Thymus (tissue), 11 donors: ENCODE data around the gene PMAIP1. TPM values are rescaled to one million over a fixed set of nuclear protein-coding genes. Genes with fewer than 3 reads are reported as not detected.

ENCODE experiments used
- DNase-seq, 9 donors: peaks; one replicate each; pipeline ENCODE4 v3.0.0-alpha.2; 2013; ENCODE audit warnings: low spot score in 9 of 9, low read depth in 6 of 9, missing footprints in 1 of 9
- H3K27ac ChIP-seq, 2 donors: one replicate each; pipeline ENCODE4 v1.5.1; 2013; ENCODE audit warnings: control low read depth in 1 of 2, low read depth in 1 of 2, low read length in 1 of 2, mild to moderate bottlenecking in 1 of 2, moderate library complexity in 1 of 2
- H3K27me3 ChIP-seq, 2 donors: one replicate each; pipeline ENCODE4 v1.5.1; 2013; ENCODE audit warnings: low read length in 1 of 2; ENCODE audit not compliant: control insufficient read depth in 2 of 2, insufficient read depth in 1 of 2
- H3K36me3 ChIP-seq, 2 donors: one replicate each; pipeline ENCODE4 v1.5.1; 2013; ENCODE audit warnings: low read length in 1 of 2, mild to moderate bottlenecking in 1 of 2, moderate library complexity in 1 of 2; ENCODE audit not compliant: control insufficient read depth in 2 of 2, insufficient read depth in 2 of 2
- H3K4me1 ChIP-seq, 2 donors: one replicate each; pipeline ENCODE4 v1.5.1; 2013; ENCODE audit warnings: low read length in 2 of 2; ENCODE audit not compliant: control insufficient read depth in 2 of 2, insufficient read depth in 2 of 2
- H3K4me3 ChIP-seq, 2 donors: one replicate each; pipeline ENCODE4 v1.5.1; 2013; ENCODE audit warnings: low read length in 2 of 2, control low read depth in 1 of 2, mild to moderate bottlenecking in 1 of 2
- H3K9me3 ChIP-seq, 2 donors: one replicate each; pipeline ENCODE4 v1.5.1; 2013; ENCODE audit warnings: low read length in 1 of 2, mild to moderate bottlenecking in 1 of 2; ENCODE audit not compliant: control insufficient read depth in 2 of 2, insufficient read depth in 1 of 2
- WGBS: extraction: QIAGEN DNeasy Blood & Tissue Kit; methylation state at CpG from one replicate; pipeline ENCODE4 v1.1.7; 2013; 5-methylcytosine and 5-hydroxymethylcytosine counted together
- polyA plus RNA-seq: library from polyadenylated mRNA; stranded (reverse); fragments of 200-250 nt; gene quantifications from one replicate; pipeline ENCODE4 v1.2.3, GENCODE V29; 2013
- total RNA-seq: library from RNA; stranded (reverse); fragments of 120-200 nt; gene quantifications from one replicate; pipeline ENCODE4 v1.2.4, GENCODE V29; 2013
- donor health status: healthy.

The PMAIP1 gene
- total and polyA plus RNA-seq, 2 donors = 14.5 to 20.0 TPM

GRCh38 chr18:59865241-59865986, 34.4 kb upstream of the PMAIP1 start:
- H3K4me3 ChIP-seq = no peak overlapping the region
- H3K9me3 ChIP-seq = no peaks in the 10 kb centered on the region
- H3K36me3 ChIP-seq = no peaks in the 10 kb centered on the region
- no peak for DNase-seq
- WGBS = 91% methylated on average over 6 of the region's 6 CpGs
- peaks cover 0 to 2% of the 10 kb centered on the region in 2 donors for H3K4me1 ChIP-seq
- no peak overlapping the region for H3K27ac ChIP-seq
- no peaks in the 10 kb centered on the region for H3K27me3 ChIP-seq

- Histone ChIP-seq H3K4me1 (peaks cover 0 to 2% of the 10 kb centered on the region in 2 donors), H3K27me3 (no peaks in the 10 kb centered on the region), H3K36me3 (no peaks in the 10 kb centered on the region), H3K4me3 (no peak overlapping the region), H3K9me3 (no peaks in the 10 kb centered on the region), H3K27ac (no peak overlapping the region)
- no peak for DNase-seq
- 98% methylated on average over 2 of the region's 2 CpGs for WGBS
Observed at GRCh38 chr18:59866551-59867269, 33.1 kb upstream of the PMAIP1 start.

- no peak for DNase-seq
- Histone ChIP-seq H3K27ac (no peak overlapping the region), H3K36me3 (no peaks in the 10 kb centered on the region), H3K4me1 (peaks cover 0 to under 1% of the 10 kb centered on the region in 2 donors), H3K9me3 (no peaks in the 10 kb centered on the region), H3K27me3 (no peaks in the 10 kb centered on the region), H3K4me3 (no peak overlapping the region)
- WGBS = 93% methylated on average over 5 of the region's 5 CpGs
Observed at GRCh38 chr18:59867337-59868104, 32.3 kb upstream of the PMAIP1 start.

- no peak overlapping the region for H3K4me3 ChIP-seq
- DNase-seq = no peak
- no peaks in the 10 kb centered on the region for H3K9me3 ChIP-seq
Observed at GRCh38 chr18:59870623-59871130, 29.1 kb upstream of the PMAIP1 start.

GRCh38 chr18:59871711-59872362, 28.0 kb upstream of the PMAIP1 start:
- H3K27me3 ChIP-seq = no peaks in the 10 kb centered on the region
- no peaks in the 10 kb centered on the region for H3K36me3 ChIP-seq
- H3K9me3 ChIP-seq = no peaks in the 10 kb centered on the region
- peaks cover 0 to 3% of the 10 kb centered on the region in 2 donors for H3K4me1 ChIP-seq
- H3K27ac ChIP-seq = no peak overlapping the region
- H3K4me3 ChIP-seq = no peak overlapping the region
- WGBS = 94% methylated on average over 10 of the region's 10 CpGs
- no peak for DNase-seq

More at GRCh38 chr18:59870623-59871130, 29.1 kb upstream of the PMAIP1 start:
- Histone ChIP-seq H3K4me1 (peaks cover 0 to 3% of the 10 kb centered on the region in 2 donors), H3K36me3 (no peaks in the 10 kb centered on the region), H3K27ac (no peak overlapping the region), H3K27me3 (no peaks in the 10 kb centered on the region)

GRCh38 chr18:59873641-59874040, 26.2 kb upstream of the PMAIP1 start:
- no peaks in the 10 kb centered on the region for H3K9me3 ChIP-seq
- no peaks in the 10 kb centered on the region for H3K27me3 ChIP-seq
- no peak overlapping the region for H3K27ac ChIP-seq
- H3K4me3 ChIP-seq = no peak overlapping the region
- H3K36me3 ChIP-seq = no peaks in the 10 kb centered on the region
- H3K4me1 ChIP-seq = peaks cover 0 to 3% of the 10 kb centered on the region in 2 donors
- WGBS = 62% methylated on average over 2 of the region's 2 CpGs
- no peak for DNase-seq

- peaks cover 0 to 3% of the 10 kb centered on the region in 2 donors for H3K4me1 ChIP-seq
- no peaks in the 10 kb centered on the region for H3K27me3 ChIP-seq
- H3K36me3 ChIP-seq = no peaks in the 10 kb centered on the region
- WGBS = 97% methylated on average over 7 of the region's 7 CpGs
- no peaks in the 10 kb centered on the region for H3K9me3 ChIP-seq
- no peak for DNase-seq
- H3K27ac ChIP-seq = no peak overlapping the region
- no peak overlapping the region for H3K4me3 ChIP-seq
Observed at GRCh38 chr18:59874166-59874565, 25.6 kb upstream of the PMAIP1 start.

GRCh38 chr18:59876310-59876626, 23.5 kb upstream of the PMAIP1 start:
- no peaks in the 10 kb centered on the region for H3K9me3 ChIP-seq
- 95% methylated on average over 3 of the region's 3 CpGs for WGBS
- H3K36me3 ChIP-seq = no peaks in the 10 kb centered on the region
- H3K27ac ChIP-seq = no peak overlapping the region
- DNase-seq = no peak
- peaks cover 0 to 3% of the 10 kb centered on the region in 2 donors for H3K4me1 ChIP-seq
- H3K27me3 ChIP-seq = no peaks in the 10 kb centered on the region
- no peak overlapping the region for H3K4me3 ChIP-seq
